ENCODE results near the gene RADX.
A peak's percentile ranks its signal among the peaks of the same experiment; 100 is the strongest.

RADX gene, protein sequence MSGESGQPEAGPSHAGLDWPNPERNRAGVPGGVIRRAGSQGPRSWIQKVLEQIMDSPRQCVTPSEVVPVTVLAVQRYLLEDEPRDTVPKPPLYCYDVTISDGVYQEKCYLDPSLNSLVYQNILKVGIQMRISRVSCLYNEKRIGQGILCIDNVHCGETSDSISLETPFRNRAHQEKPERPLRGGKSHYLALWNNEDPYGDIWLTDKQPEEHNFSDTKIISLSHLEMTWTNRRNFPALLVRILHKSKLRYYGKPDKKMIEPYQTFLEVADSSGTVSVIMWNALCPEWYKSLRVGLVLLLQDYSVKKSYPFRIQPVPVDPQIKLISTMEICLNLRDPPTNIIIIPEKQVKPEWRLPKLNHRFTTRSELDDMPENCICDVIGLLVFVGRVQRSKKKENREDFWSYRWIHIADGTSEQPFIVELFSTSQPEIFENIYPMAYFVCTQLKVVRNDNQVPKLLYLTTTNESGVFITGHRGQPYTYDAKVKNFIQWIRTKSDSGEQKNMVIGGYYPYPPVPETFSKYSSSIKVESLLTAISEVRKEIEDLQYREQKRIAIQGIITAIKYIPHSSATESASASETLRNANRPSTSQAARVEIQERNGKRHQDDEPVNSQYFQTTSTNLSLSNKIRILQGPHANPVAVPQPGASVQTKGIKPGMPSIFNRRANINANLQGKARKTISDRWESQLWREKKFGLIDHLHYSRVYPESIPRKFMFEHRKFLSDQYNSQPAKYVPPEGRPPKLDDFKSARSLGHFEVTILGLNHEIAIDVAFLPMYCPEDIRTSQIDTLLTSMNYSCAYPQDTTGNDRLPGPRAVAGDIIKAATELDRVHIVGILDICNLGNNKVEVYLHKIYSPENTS

DNA sequence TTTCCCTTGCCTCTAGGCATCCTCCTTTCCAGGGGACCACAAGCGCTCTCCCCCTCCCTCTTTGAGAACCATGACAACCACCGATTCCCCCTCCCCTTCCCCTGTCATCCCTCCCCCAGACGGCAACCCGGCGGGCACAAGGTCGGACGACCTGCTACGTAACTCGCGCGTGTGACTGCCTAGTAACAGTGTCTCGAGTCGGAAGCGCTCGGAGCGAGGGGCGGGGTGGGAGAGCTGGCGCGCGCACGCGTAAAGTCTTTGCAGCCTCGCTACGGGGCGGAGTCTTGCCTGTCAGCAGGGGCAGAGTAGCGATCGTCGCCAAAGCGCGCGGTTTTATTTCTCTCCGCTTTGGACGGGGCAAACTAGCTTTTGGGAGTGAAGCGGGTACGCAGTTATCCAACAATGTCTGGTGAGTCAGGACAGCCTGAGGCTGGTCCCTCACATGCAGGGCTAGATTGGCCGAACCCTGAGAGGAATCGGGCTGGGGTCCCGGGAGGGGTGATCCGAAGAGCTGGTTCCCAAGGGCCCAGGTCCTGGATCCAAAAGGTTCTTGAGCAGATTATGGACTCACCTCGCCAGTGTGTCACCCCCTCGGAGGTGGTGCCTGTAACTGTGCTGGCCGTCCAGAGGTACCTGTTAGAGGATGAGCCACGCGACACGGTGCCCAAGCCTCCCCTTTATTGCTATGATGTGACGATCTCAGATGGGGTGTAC is at the start of gene RADX:
Gene RADX, plus strand, starts transcription at position 300 of the 714 bp plus-strand sequence. Its CDS starts 103 bp downstream, at position 403.
- no peaks in the 10 kb centered on the region for H3K9me3 ChIP-seq (ENCODE audit: control insufficient read depth in 2 of 2, low read length in 2 of 2)
- no peaks in the 10 kb centered on the region for H3K4me1 ChIP-seq (ENCODE audit: control insufficient read depth in 2 of 2, insufficient read depth in 2 of 2, low read length in 2 of 2)
- H3K27ac ChIP-seq (ENCODE audit: low read depth in 2 of 2, low read length in 2 of 2) = no peak within 1 kb of the TSS
- peak within 1 kb of the TSS; percentile 68 to 71 for H3K4me3 ChIP-seq (ENCODE audit: low read length in 2 of 2)
- no peaks in the 10 kb centered on the region for H3K36me3 ChIP-seq (ENCODE audit: control insufficient read depth in 2 of 2, insufficient read depth in 2 of 2, low read length in 2 of 2)
- H3K9ac ChIP-seq (ENCODE audit: low read depth in 1 of 2, low read length in 2 of 2) = peak within 1 kb of the TSS in 1 of 2 donors; percentile 52
- peaks cover 0 to 5% of the 10 kb centered on the region in 2 donors for H3K27me3 ChIP-seq (ENCODE audit: control insufficient read depth in 2 of 2, insufficient read depth in 2 of 2, low read length in 2 of 2)

DNA sequence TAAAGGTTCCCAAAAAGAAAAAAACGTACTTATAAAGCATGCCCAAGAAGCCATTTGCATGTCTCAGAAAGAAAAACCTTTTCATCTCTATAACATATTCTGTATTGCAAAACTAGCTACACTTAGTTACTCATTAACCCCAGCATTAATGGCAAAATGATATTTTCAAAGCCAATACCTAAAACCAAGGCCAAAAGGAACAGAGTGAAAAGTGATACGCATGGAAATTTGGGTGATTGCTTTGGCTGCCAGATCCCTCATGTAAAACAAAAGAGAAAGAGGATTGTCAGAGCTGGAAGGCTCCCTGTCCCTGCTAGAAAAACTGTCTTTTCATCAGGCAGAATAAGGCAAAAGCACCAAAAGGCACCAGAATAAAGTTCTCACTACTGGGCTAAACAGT is 46.8 kb upstream of the RADX start:
- no peak overlapping the region for H3K4me3 ChIP-seq (ENCODE audit: low read length in 2 of 2)
- H3K27me3 ChIP-seq (ENCODE audit: control insufficient read depth in 2 of 2, insufficient read depth in 2 of 2, low read length in 2 of 2) = peaks cover 0 to 9% of the 10 kb centered on the region in 2 donors
- no peak overlapping the region for H3K27ac ChIP-seq (ENCODE audit: low read depth in 2 of 2, low read length in 2 of 2)
- H3K9me3 ChIP-seq (ENCODE audit: control insufficient read depth in 2 of 2, low read length in 2 of 2) = no peaks in the 10 kb centered on the region
- H3K36me3 ChIP-seq (ENCODE audit: control insufficient read depth in 2 of 2, insufficient read depth in 2 of 2, low read length in 2 of 2) = no peaks in the 10 kb centered on the region
- H3K4me1 ChIP-seq (ENCODE audit: control insufficient read depth in 2 of 2, insufficient read depth in 2 of 2, low read length in 2 of 2) = no peaks in the 10 kb centered on the region
- no peak overlapping the region for H3K9ac ChIP-seq (ENCODE audit: low read depth in 1 of 2, low read length in 2 of 2)

DNA sequence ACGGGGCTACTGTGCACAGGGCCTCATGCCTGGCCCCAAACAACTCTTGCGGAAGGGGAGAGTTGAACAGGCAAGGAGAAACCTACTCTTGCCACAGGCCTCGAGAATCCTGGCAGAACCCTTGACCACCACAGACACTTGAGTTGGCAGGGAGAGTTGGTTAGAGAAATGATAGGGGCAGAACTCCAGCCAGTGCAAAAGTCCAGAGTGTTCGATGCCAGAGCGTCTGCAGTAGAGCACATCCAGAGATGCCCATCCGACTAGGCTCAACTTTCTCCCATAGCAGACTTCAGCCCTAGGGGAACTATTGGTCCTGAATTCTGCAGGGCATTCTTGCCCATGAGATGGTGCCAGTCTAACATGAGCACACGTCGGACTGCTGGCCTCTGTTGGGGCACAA is 45.4 kb upstream of the RADX start:
- no peaks in the 10 kb centered on the region for H3K9me3 ChIP-seq (ENCODE audit: control insufficient read depth in 2 of 2, low read length in 2 of 2)
- H3K9ac ChIP-seq (ENCODE audit: low read depth in 1 of 2, low read length in 2 of 2) = no peak overlapping the region
- peaks cover 0 to 9% of the 10 kb centered on the region in 2 donors for H3K27me3 ChIP-seq (ENCODE audit: control insufficient read depth in 2 of 2, insufficient read depth in 2 of 2, low read length in 2 of 2)
- no peak overlapping the region for H3K4me3 ChIP-seq (ENCODE audit: low read length in 2 of 2)
- no peak overlapping the region for H3K27ac ChIP-seq (ENCODE audit: low read depth in 2 of 2, low read length in 2 of 2)
- no peaks in the 10 kb centered on the region for H3K4me1 ChIP-seq (ENCODE audit: control insufficient read depth in 2 of 2, insufficient read depth in 2 of 2, low read length in 2 of 2)
- no peaks in the 10 kb centered on the region for H3K36me3 ChIP-seq (ENCODE audit: control insufficient read depth in 2 of 2, insufficient read depth in 2 of 2, low read length in 2 of 2)

DNA sequence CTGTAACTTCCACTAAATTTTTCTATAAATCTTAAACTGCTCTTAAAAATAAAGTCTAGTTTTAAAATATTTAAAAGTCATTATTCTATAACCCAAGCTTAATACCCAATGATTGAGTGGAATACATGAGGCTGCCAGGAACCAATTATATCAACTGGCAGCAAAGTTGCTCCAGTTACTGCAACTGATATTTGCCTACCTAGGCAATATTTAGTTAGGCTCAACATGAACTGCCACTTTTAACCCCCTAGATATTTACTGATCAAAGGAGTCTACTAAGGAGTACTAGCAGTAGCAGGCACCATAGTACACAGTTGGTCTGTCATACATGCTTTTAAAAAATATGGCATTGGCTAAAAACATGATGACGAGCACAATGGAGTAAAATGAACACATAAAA is 29.9 kb upstream of the RADX start:
- Histone ChIP-seq H3K27ac (ENCODE audit: low read depth in 2 of 2, low read length in 2 of 2) (no peak overlapping the region), H3K4me1 (ENCODE audit: control insufficient read depth in 2 of 2, insufficient read depth in 2 of 2, low read length in 2 of 2) (no peaks in the 10 kb centered on the region), H3K9me3 (ENCODE audit: control insufficient read depth in 2 of 2, low read length in 2 of 2) (peaks cover 0 to 2% of the 10 kb centered on the region in 2 donors), H3K9ac (ENCODE audit: low read depth in 1 of 2, low read length in 2 of 2) (no peak overlapping the region), H3K4me3 (ENCODE audit: low read length in 2 of 2) (no peak overlapping the region), H3K27me3 (ENCODE audit: control insufficient read depth in 2 of 2, insufficient read depth in 2 of 2, low read length in 2 of 2) (no peaks in the 10 kb centered on the region), H3K36me3 (ENCODE audit: control insufficient read depth in 2 of 2, insufficient read depth in 2 of 2, low read length in 2 of 2) (no peaks in the 10 kb centered on the region)

DNA sequence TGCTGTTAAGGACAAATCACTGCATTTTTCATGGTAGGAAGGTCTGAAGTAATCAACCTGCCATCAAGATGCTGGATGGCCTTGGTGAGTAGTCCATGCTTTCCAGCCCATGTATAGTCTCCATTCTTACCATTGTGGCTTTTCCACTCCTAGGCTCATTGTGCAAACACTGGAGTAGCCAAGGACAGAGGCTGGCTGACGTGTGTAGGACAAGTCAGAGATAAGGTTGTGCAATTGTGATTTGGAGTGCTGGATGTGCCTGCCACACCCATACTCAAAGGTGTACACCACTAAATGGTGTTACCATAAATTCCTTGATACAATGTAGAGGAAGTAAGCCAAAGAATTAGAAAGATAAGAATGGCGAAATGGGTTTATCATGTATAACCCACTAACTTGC is 26.3 kb upstream of the RADX start:
- Histone ChIP-seq H3K27me3 (ENCODE audit: control insufficient read depth in 2 of 2, insufficient read depth in 2 of 2, low read length in 2 of 2) (no peaks in the 10 kb centered on the region), H3K36me3 (ENCODE audit: control insufficient read depth in 2 of 2, insufficient read depth in 2 of 2, low read length in 2 of 2) (no peaks in the 10 kb centered on the region), H3K9me3 (ENCODE audit: control insufficient read depth in 2 of 2, low read length in 2 of 2) (no peaks in the 10 kb centered on the region), H3K9ac (ENCODE audit: low read depth in 1 of 2, low read length in 2 of 2) (no peak overlapping the region), H3K4me3 (ENCODE audit: low read length in 2 of 2) (no peak overlapping the region), H3K4me1 (ENCODE audit: control insufficient read depth in 2 of 2, insufficient read depth in 2 of 2, low read length in 2 of 2) (no peaks in the 10 kb centered on the region), H3K27ac (ENCODE audit: low read depth in 2 of 2, low read length in 2 of 2) (no peak overlapping the region)

DNA sequence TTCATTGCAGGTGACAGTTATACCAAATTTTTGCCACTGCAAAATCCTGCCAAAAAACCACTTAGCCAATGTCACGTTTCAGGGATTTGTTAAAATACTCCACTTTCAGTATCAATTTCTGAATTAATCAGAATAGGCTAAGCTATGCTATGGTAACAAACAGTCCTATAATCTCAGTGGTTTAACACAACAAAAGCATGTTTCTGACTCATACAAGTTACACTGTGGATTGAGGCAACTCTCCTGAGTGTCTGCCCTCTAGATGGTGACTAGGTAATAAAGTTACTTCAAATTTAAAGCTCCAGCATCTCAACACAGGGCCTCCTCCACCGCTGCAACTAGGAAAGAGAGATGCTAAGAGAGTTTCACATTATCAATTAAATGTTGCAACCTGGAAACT is 23.0 kb upstream of the RADX start:
- Histone ChIP-seq H3K9ac (ENCODE audit: low read depth in 1 of 2, low read length in 2 of 2) (no peak overlapping the region), H3K9me3 (ENCODE audit: control insufficient read depth in 2 of 2, low read length in 2 of 2) (no peaks in the 10 kb centered on the region), H3K4me3 (ENCODE audit: low read length in 2 of 2) (no peak overlapping the region), H3K27me3 (ENCODE audit: control insufficient read depth in 2 of 2, insufficient read depth in 2 of 2, low read length in 2 of 2) (no peaks in the 10 kb centered on the region), H3K4me1 (ENCODE audit: control insufficient read depth in 2 of 2, insufficient read depth in 2 of 2, low read length in 2 of 2) (no peaks in the 10 kb centered on the region), H3K36me3 (ENCODE audit: control insufficient read depth in 2 of 2, insufficient read depth in 2 of 2, low read length in 2 of 2) (no peaks in the 10 kb centered on the region), H3K27ac (ENCODE audit: low read depth in 2 of 2, low read length in 2 of 2) (no peak overlapping the region)

DNA sequence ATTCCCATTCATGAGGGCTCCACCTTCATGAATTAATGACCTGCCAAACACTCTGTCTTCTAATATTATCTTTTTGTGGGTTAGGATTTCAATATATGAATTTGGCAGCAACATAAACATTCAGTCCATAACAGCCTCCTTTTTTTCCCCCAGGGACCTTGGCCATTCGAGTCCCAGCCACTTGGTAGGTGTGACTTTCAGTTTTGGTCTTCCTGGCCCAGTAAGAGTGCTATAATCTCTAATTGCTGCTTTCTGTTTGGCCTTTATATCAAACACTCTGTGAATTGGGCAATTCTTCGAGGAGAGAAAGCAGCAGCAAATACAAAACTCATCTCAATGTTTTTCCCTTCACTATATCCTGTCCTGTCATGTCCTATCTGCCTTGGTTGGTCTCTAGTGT is 12.4 kb upstream of the RADX start:
- H3K27ac ChIP-seq (ENCODE audit: low read depth in 2 of 2, low read length in 2 of 2) = no peak overlapping the region
- no peak overlapping the region for H3K9ac ChIP-seq (ENCODE audit: low read depth in 1 of 2, low read length in 2 of 2)
- no peak overlapping the region for H3K4me3 ChIP-seq (ENCODE audit: low read length in 2 of 2)
- no peaks in the 10 kb centered on the region for H3K4me1 ChIP-seq (ENCODE audit: control insufficient read depth in 2 of 2, insufficient read depth in 2 of 2, low read length in 2 of 2)
- H3K27me3 ChIP-seq (ENCODE audit: control insufficient read depth in 2 of 2, insufficient read depth in 2 of 2, low read length in 2 of 2) = peaks cover 0 to 2% of the 10 kb centered on the region in 2 donors
- no peaks in the 10 kb centered on the region for H3K9me3 ChIP-seq (ENCODE audit: control insufficient read depth in 2 of 2, low read length in 2 of 2)
- H3K36me3 ChIP-seq (ENCODE audit: control insufficient read depth in 2 of 2, insufficient read depth in 2 of 2, low read length in 2 of 2) = no peaks in the 10 kb centered on the region

DNA sequence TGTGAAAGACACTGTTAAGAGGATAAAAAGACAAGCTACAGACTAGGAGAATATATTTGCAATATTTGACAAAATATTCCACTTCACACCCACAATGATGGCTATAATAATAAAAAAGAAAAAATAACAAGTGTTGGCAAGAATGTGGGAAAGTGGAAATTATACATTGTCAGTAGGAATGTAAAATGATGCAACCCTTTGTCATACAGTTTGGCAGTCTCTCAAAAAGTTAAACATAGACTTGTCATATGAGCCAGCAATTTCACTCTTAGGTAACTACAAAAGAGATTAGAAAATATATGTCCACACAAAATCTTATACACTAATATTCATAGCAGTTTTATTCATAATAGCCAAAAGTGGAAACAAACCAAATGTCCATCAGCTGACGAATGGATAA is 5.2 kb upstream of the RADX start:
- Histone ChIP-seq H3K4me1 (ENCODE audit: control insufficient read depth in 2 of 2, insufficient read depth in 2 of 2, low read length in 2 of 2) (no peaks in the 10 kb centered on the region), H3K36me3 (ENCODE audit: control insufficient read depth in 2 of 2, insufficient read depth in 2 of 2, low read length in 2 of 2) (no peaks in the 10 kb centered on the region), H3K9me3 (ENCODE audit: control insufficient read depth in 2 of 2, low read length in 2 of 2) (no peaks in the 10 kb centered on the region), H3K27me3 (ENCODE audit: control insufficient read depth in 2 of 2, insufficient read depth in 2 of 2, low read length in 2 of 2) (no peaks in the 10 kb centered on the region), H3K9ac (ENCODE audit: low read depth in 1 of 2, low read length in 2 of 2) (no peak overlapping the region), H3K4me3 (ENCODE audit: low read length in 2 of 2) (no peak overlapping the region), H3K27ac (ENCODE audit: low read depth in 2 of 2, low read length in 2 of 2) (no peak overlapping the region)

DNA sequence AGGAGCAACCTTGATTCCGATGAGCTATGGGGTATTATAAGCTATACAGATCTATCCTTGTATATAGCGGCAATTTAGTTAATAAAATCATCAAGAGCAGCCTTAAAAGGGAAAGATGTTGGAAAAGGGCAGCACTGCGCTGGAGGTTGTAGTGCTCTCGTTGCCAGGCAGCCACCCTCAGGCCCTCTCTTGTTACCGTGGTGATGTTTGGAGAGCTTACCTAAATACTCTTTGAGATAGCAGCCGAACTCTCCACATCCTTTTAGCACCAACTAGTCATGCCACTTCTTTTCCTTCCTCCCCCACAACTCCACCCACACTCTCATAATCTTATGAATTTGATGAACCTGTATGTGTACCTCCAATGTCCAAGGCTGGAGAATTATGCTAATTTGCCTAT is 3.8 kb upstream of the RADX start:
- Histone ChIP-seq H3K36me3 (ENCODE audit: control insufficient read depth in 2 of 2, insufficient read depth in 2 of 2, low read length in 2 of 2) (no peaks in the 10 kb centered on the region), H3K4me3 (ENCODE audit: low read length in 2 of 2) (no peak overlapping the region), H3K27me3 (ENCODE audit: control insufficient read depth in 2 of 2, insufficient read depth in 2 of 2, low read length in 2 of 2) (no peaks in the 10 kb centered on the region), H3K9me3 (ENCODE audit: control insufficient read depth in 2 of 2, low read length in 2 of 2) (no peaks in the 10 kb centered on the region), H3K9ac (ENCODE audit: low read depth in 1 of 2, low read length in 2 of 2) (no peak overlapping the region), H3K4me1 (ENCODE audit: control insufficient read depth in 2 of 2, insufficient read depth in 2 of 2, low read length in 2 of 2) (no peaks in the 10 kb centered on the region), H3K27ac (ENCODE audit: low read depth in 2 of 2, low read length in 2 of 2) (no peak overlapping the region)

DNA sequence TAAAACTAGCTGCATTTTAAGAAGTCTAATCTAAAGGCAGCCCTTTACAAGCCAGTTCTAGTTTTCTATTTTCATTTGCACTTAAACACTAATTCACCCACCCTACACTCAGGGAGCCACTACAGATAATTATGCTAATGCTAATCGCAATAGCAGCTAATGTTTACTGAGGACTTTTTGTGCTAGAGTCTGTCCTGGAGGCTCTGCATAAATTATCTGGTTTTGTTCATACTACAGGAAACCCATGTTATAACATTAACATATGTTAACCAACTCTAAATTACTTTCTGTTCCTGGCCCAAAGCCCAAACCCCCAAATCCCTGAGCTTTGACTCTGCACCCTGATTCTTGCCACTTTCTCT is 480 bp upstream of the RADX start:
- H3K27ac ChIP-seq (ENCODE audit: low read depth in 2 of 2, low read length in 2 of 2) = no peak overlapping the region
- no peaks in the 10 kb centered on the region for H3K9me3 ChIP-seq (ENCODE audit: control insufficient read depth in 2 of 2, low read length in 2 of 2)
- no peaks in the 10 kb centered on the region for H3K4me1 ChIP-seq (ENCODE audit: control insufficient read depth in 2 of 2, insufficient read depth in 2 of 2, low read length in 2 of 2)
- H3K9ac ChIP-seq (ENCODE audit: low read depth in 1 of 2, low read length in 2 of 2) = no peak overlapping the region
- peaks cover 0 to 5% of the 10 kb centered on the region in 2 donors for H3K27me3 ChIP-seq (ENCODE audit: control insufficient read depth in 2 of 2, insufficient read depth in 2 of 2, low read length in 2 of 2)
- H3K36me3 ChIP-seq (ENCODE audit: control insufficient read depth in 2 of 2, insufficient read depth in 2 of 2, low read length in 2 of 2) = no peaks in the 10 kb centered on the region
- peak overlapping the region; percentile 68 to 71 for H3K4me3 ChIP-seq (ENCODE audit: low read length in 2 of 2)

Data from mucosa of rectum (tissue), 2 donors.